GM12878 (cell line): ENCODE measurements around the gene PFKL. TPM values are rescaled to one million over a fixed set of nuclear protein-coding genes. Genes with fewer than 3 reads are reported as not detected.

Source experiments
- BHLHE40 ChIP-seq, 2 experiments: fragments of 450-650 bp in 1 of 2; IDR thresholded peaks; 2 replicates each; pipeline ENCODE4 v1.6.1; 2011 to 2017; ENCODE audit warnings: low read depth in 2 of 2, borderline replicate concordance in 1 of 2, improper control_type of control experiment in 1 of 2, low read length in 1 of 2, mild to moderate bottlenecking in 1 of 2
- CBX3 ChIP-seq: fragments of 200-600 bp; sonication (generic); IDR thresholded peaks from 2 replicates; pipeline ENCODE4 v1.6.1; 2016; ENCODE audit warnings: low read depth, borderline replicate concordance
- ETV6 ChIP-seq, 2 experiments: fragments of 450-650 bp in 1 of 2; IDR thresholded peaks in 1 of 2; conservative IDR thresholded peaks in 1 of 2; 2 replicates each; pipeline ENCODE4 v1.6.1; 2014; ENCODE audit warnings: antibody characterized with exemption in 1 of 2, borderline replicate concordance in 1 of 2, low read depth in 1 of 2, mild to moderate bottlenecking in 1 of 2, moderate library complexity in 1 of 2
- EZH2 ChIP-seq: IDR thresholded peaks from 2 replicates; pipeline ENCODE4 v1.6.1; 2012; ENCODE audit warnings: low read depth, mild to moderate bottlenecking, control low read depth, inconsistent platforms, low read length, borderline replicate concordance; ENCODE audit not compliant: control insufficient read depth
- FOXM1 ChIP-seq: IDR thresholded peaks from 2 replicates; pipeline ENCODE4 v1.6.1; 2012; ENCODE audit warnings: low read depth, mild to moderate bottlenecking, inconsistent platforms, low read length, moderate library complexity
- IKZF1 ChIP-seq: fragments of 450-650 bp; conservative IDR thresholded peaks from 2 replicates; pipeline ENCODE4 v1.6.1; 2017; ENCODE audit warnings: antibody characterized with exemption, mild to moderate bottlenecking
- NFIC ChIP-seq: IDR thresholded peaks from 2 replicates; pipeline ENCODE4 v1.6.1; 2012; ENCODE audit warnings: low read depth, mild to moderate bottlenecking, inconsistent platforms, low read length, moderate library complexity
- NFXL1 ChIP-seq: fragments of 450-650 bp; IDR thresholded peaks from 2 replicates; pipeline ENCODE4 v1.6.1; 2017; ENCODE audit warnings: antibody characterized with exemption, mild to moderate bottlenecking, borderline replicate concordance
- RUNX3 ChIP-seq: IDR thresholded peaks from 2 replicates; pipeline ENCODE4 v1.6.1; 2012; ENCODE audit warnings: low read length, inconsistent platforms
- SMAD5 ChIP-seq: IDR thresholded peaks from 2 replicates; pipeline ENCODE4 v1.6.1; 2016; ENCODE audit warnings: antibody characterized with exemption, low read depth
- STAT1 ChIP-seq: fragments of 450-650 bp; conservative IDR thresholded peaks from 2 replicates; pipeline ENCODE4 v1.6.1; 2014; ENCODE audit warnings: antibody characterized with exemption, mild to moderate bottlenecking
- STAT3 ChIP-seq: IDR thresholded peaks from 2 replicates; pipeline ENCODE4 v1.6.1; 2011; ENCODE audit warnings: low read depth, low read length, improper control_type of control experiment
- TCF3 ChIP-seq: IDR thresholded peaks from 2 replicates; pipeline ENCODE4 v1.6.1; 2012; ENCODE audit warnings: low read depth, mild to moderate bottlenecking, low read length, borderline replicate concordance; ENCODE audit not compliant: insufficient read depth
- polyA plus RNA-seq, 11 experiments: library from polyadenylated mRNA; depleted of rRNA in 4 of 11; unstranded in 6 of 11; stranded (reverse) in 5 of 11; fragments of >200 nt; fragmentation: Nextera tagmentation in 4 of 11; fragmentation: Illumina TruSeq in 1 of 11; extraction: Ambion mirVana in 4 of 11; extraction: Trizol in 1 of 11; gene quantifications; 1 replicate in 1 of 11; 2 replicates in 10 of 11; pipeline versions ENCODE4 v1.2.1 to v1.2.3, GENCODE V29; 2011 to 2016; ENCODE audit warnings: inconsistent platforms in 2 of 11, missing spikeins in 2 of 11, low read depth in 1 of 11
- total RNA-seq, 4 experiments: library from RNA; depleted of rRNA in 3 of 4; stranded (reverse); fragments of >200 nt in 3 of 4; fragmentation: Illumina TruSeq in 1 of 4; extraction: Trizol in 1 of 4; gene quantifications; 2 replicates each; pipeline versions ENCODE4 v1.2.1 to v1.2.3, GENCODE V29; 2013 to 2021
- TF ChIP-seq, protein P1 (sequence below): IDR thresholded peaks from 2 replicates; pipeline ENCODE4 v1.6.1; 2012; ENCODE audit warnings: improper control_type of control experiment, low read depth, low read length; ENCODE audit not compliant: insufficient replicate concordance
- TF ChIP-seq, protein P2 (sequence below): fragments of 450-650 bp; formaldehyde crosslinking; IDR thresholded peaks from 2 replicates; pipeline ENCODE4 v1.4.0; 2020; ENCODE audit warnings: mild to moderate bottlenecking, moderate library complexity
- TF ChIP-seq, protein P3 (sequence below): fragments of 450-650 bp; IDR thresholded peaks from 2 replicates; pipeline ENCODE4 v1.6.1; 2017; ENCODE audit warnings: borderline replicate concordance

Gene PFKL
- total and polyA plus RNA-seq, 10 of the 15 experiments (the other 5 are each of a cell fraction or from before 2014, with no cell fraction given), result 1.2 to 192 (median 112) TPM

DNA sequence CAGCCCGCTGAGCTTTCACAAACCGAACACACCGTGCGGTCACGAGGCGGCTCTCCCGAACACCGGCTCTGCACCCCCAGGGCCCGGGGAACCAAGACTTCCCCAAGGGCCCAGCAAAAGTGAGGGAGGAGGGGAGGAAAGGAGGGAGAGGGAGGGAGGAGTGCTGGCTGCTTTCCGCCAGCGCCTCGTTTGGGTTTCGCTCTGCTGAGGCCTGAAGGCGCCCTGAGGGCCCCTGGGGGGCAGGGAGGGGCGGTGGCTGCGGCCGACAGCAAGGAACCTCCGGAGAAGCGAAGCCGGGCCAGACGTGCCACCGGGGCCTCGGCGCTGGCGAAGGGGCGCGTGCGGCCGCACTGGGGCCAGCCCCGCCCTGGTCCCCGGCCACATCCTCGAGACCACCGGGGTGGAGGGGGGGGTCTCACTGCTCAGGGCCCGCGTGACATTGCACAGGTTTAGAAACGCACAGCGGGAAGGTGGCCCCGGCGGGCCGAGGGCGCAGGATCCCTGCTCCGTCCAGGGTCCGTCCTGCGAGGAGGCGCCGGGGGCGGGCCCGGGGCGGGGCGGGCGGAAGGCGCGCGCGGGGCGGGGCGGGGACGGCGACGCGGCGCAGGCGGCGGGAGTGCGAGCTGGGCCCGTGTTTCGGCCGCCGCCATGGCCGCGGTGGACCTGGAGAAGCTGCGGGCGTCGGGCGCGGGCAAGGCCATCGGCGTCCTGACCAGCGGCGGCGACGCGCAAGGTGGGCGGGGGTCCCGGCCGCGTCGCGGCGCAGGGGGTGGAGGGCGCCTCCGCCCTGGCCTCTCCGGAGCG is at the start of gene PFKL (continued):
- TF ChIP-seq BHLHE40 (IDR thresholded peaks at IDR 0.05; ENCODE audit: borderline replicate concordance in 1 of 2, low read depth in 2 of 2, low read length in 1 of 2), result peak; percentile 73 to 91; a peak in 3 of 4 replicates
- peak; percentile 94 for TF ChIP-seq IKZF1
- peak; percentile 45; the same call in 1 of the 2 replicates for TF ChIP-seq TCF3
- TF ChIP-seq, protein P1, sequence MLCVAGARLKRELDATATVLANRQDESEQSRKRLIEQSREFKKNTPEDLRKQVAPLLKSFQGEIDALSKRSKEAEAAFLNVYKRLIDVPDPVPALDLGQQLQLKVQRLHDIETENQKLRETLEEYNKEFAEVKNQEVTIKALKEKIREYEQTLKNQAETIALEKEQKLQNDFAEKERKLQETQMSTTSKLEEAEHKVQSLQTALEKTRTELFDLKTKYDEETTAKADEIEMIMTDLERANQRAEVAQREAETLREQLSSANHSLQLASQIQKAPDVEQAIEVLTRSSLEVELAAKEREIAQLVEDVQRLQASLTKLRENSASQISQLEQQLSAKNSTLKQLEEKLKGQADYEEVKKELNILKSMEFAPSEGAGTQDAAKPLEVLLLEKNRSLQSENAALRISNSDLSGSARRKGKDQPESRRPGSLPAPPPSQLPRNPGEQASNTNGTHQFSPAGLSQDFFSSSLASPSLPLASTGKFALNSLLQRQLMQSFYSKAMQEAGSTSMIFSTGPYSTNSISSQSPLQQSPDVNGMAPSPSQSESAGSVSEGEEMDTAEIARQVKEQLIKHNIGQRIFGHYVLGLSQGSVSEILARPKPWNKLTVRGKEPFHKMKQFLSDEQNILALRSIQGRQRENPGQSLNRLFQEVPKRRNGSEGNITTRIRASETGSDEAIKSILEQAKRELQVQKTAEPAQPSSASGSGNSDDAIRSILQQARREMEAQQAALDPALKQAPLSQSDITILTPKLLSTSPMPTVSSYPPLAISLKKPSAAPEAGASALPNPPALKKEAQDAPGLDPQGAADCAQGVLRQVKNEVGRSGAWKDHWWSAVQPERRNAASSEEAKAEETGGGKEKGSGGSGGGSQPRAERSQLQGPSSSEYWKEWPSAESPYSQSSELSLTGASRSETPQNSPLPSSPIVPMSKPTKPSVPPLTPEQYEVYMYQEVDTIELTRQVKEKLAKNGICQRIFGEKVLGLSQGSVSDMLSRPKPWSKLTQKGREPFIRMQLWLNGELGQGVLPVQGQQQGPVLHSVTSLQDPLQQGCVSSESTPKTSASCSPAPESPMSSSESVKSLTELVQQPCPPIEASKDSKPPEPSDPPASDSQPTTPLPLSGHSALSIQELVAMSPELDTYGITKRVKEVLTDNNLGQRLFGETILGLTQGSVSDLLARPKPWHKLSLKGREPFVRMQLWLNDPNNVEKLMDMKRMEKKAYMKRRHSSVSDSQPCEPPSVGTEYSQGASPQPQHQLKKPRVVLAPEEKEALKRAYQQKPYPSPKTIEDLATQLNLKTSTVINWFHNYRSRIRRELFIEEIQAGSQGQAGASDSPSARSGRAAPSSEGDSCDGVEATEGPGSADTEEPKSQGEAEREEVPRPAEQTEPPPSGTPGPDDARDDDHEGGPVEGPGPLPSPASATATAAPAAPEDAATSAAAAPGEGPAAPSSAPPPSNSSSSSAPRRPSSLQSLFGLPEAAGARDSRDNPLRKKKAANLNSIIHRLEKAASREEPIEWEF, result peak; percentile 34
- no peak for TF ChIP-seq CBX3
- no peak for TF ChIP-seq STAT1
- no peak for TF ChIP-seq SMAD5
- TF ChIP-seq NFIC, result no peak
- TF ChIP-seq ETV6 (conservative IDR thresholded peaks at IDR 0.05 in 1 of 2, IDR thresholded peaks at IDR 0.05 in 1 of 2; ENCODE audit: borderline replicate concordance in 1 of 2, low read depth in 1 of 2), result no peak
- TF ChIP-seq, protein P2, sequence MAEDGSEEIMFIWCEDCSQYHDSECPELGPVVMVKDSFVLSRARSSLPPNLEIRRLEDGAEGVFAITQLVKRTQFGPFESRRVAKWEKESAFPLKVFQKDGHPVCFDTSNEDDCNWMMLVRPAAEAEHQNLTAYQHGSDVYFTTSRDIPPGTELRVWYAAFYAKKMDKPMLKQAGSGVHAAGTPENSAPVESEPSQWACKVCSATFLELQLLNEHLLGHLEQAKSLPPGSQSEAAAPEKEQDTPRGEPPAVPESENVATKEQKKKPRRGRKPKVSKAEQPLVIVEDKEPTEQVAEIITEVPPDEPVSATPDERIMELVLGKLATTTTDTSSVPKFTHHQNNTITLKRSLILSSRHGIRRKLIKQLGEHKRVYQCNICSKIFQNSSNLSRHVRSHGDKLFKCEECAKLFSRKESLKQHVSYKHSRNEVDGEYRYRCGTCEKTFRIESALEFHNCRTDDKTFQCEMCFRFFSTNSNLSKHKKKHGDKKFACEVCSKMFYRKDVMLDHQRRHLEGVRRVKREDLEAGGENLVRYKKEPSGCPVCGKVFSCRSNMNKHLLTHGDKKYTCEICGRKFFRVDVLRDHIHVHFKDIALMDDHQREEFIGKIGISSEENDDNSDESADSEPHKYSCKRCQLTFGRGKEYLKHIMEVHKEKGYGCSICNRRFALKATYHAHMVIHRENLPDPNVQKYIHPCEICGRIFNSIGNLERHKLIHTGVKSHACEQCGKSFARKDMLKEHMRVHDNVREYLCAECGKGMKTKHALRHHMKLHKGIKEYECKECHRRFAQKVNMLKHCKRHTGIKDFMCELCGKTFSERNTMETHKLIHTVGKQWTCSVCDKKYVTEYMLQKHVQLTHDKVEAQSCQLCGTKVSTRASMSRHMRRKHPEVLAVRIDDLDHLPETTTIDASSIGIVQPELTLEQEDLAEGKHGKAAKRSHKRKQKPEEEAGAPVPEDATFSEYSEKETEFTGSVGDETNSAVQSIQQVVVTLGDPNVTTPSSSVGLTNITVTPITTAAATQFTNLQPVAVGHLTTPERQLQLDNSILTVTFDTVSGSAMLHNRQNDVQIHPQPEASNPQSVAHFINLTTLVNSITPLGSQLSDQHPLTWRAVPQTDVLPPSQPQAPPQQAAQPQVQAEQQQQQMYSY (CRISPR knock-in tag), result no peak
- no peak for TF ChIP-seq RUNX3
- no peak for TF ChIP-seq STAT3
- TF ChIP-seq EZH2, result no peak
- TF ChIP-seq NFXL1, result peak; percentile 70; the same call in 1 of the 2 replicates
- TF ChIP-seq, protein P3, sequence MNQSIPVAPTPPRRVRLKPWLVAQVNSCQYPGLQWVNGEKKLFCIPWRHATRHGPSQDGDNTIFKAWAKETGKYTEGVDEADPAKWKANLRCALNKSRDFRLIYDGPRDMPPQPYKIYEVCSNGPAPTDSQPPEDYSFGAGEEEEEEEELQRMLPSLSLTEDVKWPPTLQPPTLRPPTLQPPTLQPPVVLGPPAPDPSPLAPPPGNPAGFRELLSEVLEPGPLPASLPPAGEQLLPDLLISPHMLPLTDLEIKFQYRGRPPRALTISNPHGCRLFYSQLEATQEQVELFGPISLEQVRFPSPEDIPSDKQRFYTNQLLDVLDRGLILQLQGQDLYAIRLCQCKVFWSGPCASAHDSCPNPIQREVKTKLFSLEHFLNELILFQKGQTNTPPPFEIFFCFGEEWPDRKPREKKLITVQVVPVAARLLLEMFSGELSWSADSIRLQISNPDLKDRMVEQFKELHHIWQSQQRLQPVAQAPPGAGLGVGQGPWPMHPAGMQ, result no peak
- TF ChIP-seq FOXM1, result no peak
